Caco-2 (cell line): ENCODE results near the gene KCNH2. TPM values are rescaled to one million over a fixed set of nuclear protein-coding genes. Genes with fewer than 3 reads are reported as not detected.

Source experiments
- BruUV-seq: library from RNA; stranded (reverse); fragments of 400-500 nt; replicated peaks from 2 replicates; lab custom pipeline; 2021; lab: Mats Ljungman, UMichigan
- CTCF ChIA-PET: fragments of 300-600 bp; sonication (Branson Sonifier 250); formaldehyde crosslinking; loops from one replicate; lab custom pipeline; 2022; ENCODE audit warnings: antibody characterized with exemption; lab: Charles Lee
- POLR2A ChIA-PET: fragments of 300-600 bp; sonication (Branson Sonifier 250); formaldehyde crosslinking; loops from one replicate; lab custom pipeline; 2022; ENCODE audit warnings: antibody characterized with exemption; lab: Charles Lee
- DNase-seq, 2 experiments: peaks; one replicate each; pipeline versions ENCODE4 v3.0.0 to v3.0.0-alpha.2; 2020 to 2022
- H3K27me3 ChIP-seq: replicated peaks from 2 replicates; pipeline ENCODE4 v1.6.0; 2011; ENCODE audit warnings: low read length; ENCODE audit not compliant: control insufficient read depth, insufficient read depth
- H3K36me3 ChIP-seq: 2 replicates; pipeline ENCODE4 v1.5.1; 2011; ENCODE audit warnings: low read length; ENCODE audit not compliant: control insufficient read depth, insufficient read depth
- H3K4me1 ChIP-seq: fragments of 250-450 bp; sonication (Bioruptor Pico); 2 replicates; pipeline ENCODE4 v1.5.1; 2020; ENCODE audit warnings: mild to moderate bottlenecking
- H3K4me3 ChIP-seq: 2 replicates; pipeline ENCODE4 v1.5.1; 2011; ENCODE audit warnings: low read depth, mild to moderate bottlenecking, control low read depth, low read length
- H3K9me3 ChIP-seq: fragments of 250-450 bp; sonication (Bioruptor Pico); 2 replicates; pipeline ENCODE4 v1.5.1; 2020; ENCODE audit warnings: mild to moderate bottlenecking, moderate library complexity
- H3K27ac Mint-ChIP-seq: one replicate; pipeline ENCODE4 v1.8.0; 2022; ENCODE audit warnings: mixed read lengths; ENCODE audit not compliant: unreplicated experiment
- H3K27me3 Mint-ChIP-seq: one replicate; pipeline ENCODE4 v1.8.0; 2022; ENCODE audit warnings: mixed read lengths; ENCODE audit not compliant: insufficient read depth, unreplicated experiment
- H3K36me3 Mint-ChIP-seq: one replicate; pipeline ENCODE4 v1.8.0; 2022; ENCODE audit warnings: mild to moderate bottlenecking, mixed read lengths; ENCODE audit not compliant: insufficient read depth, unreplicated experiment
- H3K4me1 Mint-ChIP-seq: one replicate; pipeline ENCODE4 v1.8.0; 2022; ENCODE audit warnings: low read depth, mixed read lengths; ENCODE audit not compliant: unreplicated experiment
- H3K4me3 Mint-ChIP-seq: one replicate; pipeline ENCODE4 v1.8.0; 2022; ENCODE audit warnings: mild to moderate bottlenecking, moderate library complexity, mixed read lengths; ENCODE audit not compliant: unreplicated experiment
- H3K9me3 Mint-ChIP-seq: one replicate; pipeline ENCODE4 v1.8.0; 2022; ENCODE audit warnings: mixed read lengths; ENCODE audit not compliant: unreplicated experiment
- CTCF ChIP-seq, 2 experiments: fragments of 200-600 bp in 1 of 2; IDR thresholded peaks; 1 replicate in 1 of 2; 2 replicates in 1 of 2; pipeline versions ENCODE4 v1.5.1 to v1.8.0; 2011 to 2022; ENCODE audit warnings: antibody characterized with exemption in 1 of 2, control low read depth in 1 of 2, inconsistent platforms in 1 of 2, low read depth in 1 of 2, low read length in 1 of 2, mild to moderate bottlenecking in 1 of 2, moderate library complexity in 1 of 2; ENCODE audit not compliant: insufficient read depth in 1 of 2, severe bottlenecking in 1 of 2, unreplicated experiment in 1 of 2
- intact Hi-C: fragments of 100-400 bp; cut with micrococcal nuclease; formaldehyde crosslinking; loops from one replicate; pipeline ENCODE4 v1.10.0; 2022; ENCODE audit not compliant: unreplicated experiment
- total RNA-seq: library from RNA; stranded (reverse); gene quantifications from 2 replicates; pipeline ENCODE4 v1.2.3, GENCODE V29; 2022

KCNH2 gene
- total RNA-seq, 1 experiment from 2014 or later: 0.66 TPM

DNA sequence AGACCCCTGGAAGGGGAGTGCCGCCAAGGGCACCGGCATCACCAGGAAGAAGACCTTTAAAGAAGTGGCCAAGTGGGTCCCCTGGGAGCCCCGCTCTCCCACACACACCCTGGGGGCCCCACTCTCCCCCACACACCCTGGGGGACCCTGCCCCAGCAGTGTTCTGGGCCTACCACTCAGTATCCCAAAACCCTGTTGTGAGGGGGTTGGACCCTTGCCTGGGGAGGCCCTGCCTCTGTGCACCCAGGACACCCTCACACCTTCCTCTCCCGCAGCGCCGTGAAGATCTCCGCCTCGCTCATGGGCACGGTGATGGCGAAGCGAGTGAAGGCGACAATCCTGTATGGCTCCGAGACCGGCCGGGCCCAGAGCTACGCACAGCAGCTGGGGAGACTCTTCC, 23.4 kb upstream of the KCNH2 start:
- no peaks in the 10 kb centered on the region for H3K27me3 ChIP-seq
- no peaks in the 10 kb centered on the region for H3K36me3 Mint-ChIP-seq
- no peak for DNase-seq
- no peaks in the 10 kb centered on the region for H3K4me1 Mint-ChIP-seq
- no TSS peak for BruUV-seq
- H3K36me3 ChIP-seq: no peaks in the 10 kb centered on the region
- no peaks in the 10 kb centered on the region for H3K4me1 ChIP-seq
- H3K27ac Mint-ChIP-seq: no peak overlapping the region
- POLR2A ChIA-PET: no interaction called here
- TF ChIP-seq CTCF (IDR thresholded peaks at IDR 0.05; ENCODE audit: insufficient read depth in 1 of 2, low read depth in 1 of 2, low read length in 1 of 2, severe bottlenecking in 1 of 2, unreplicated experiment in 1 of 2): no peak
- peaks cover 3% of the 10 kb centered on the region for H3K27me3 Mint-ChIP-seq
- H3K9me3 Mint-ChIP-seq: no peaks in the 10 kb centered on the region
- H3K9me3 ChIP-seq: no peaks in the 10 kb centered on the region
- H3K4me3 Mint-ChIP-seq: no peak overlapping the region
- CTCF ChIA-PET: no interaction called here
- H3K4me3 ChIP-seq: no peak overlapping the region
- intact Hi-C loops: no loop called here

GRCh38 chr7:151000897-151001495, 22.9 kb upstream of the KCNH2 start:
- no TSS peak for BruUV-seq
- no peaks in the 10 kb centered on the region for H3K9me3 ChIP-seq
- no peaks in the 10 kb centered on the region for H3K27me3 ChIP-seq
- H3K4me3 Mint-ChIP-seq: no peak overlapping the region
- H3K36me3 ChIP-seq: no peaks in the 10 kb centered on the region
- no peak overlapping the region for H3K4me3 ChIP-seq
- H3K4me1 ChIP-seq: no peaks in the 10 kb centered on the region
- H3K27me3 Mint-ChIP-seq: peaks cover 3% of the 10 kb centered on the region
- intact Hi-C loops: no loop called here
- H3K36me3 Mint-ChIP-seq: no peaks in the 10 kb centered on the region
- TF ChIP-seq CTCF (IDR thresholded peaks at IDR 0.05; ENCODE audit: insufficient read depth in 1 of 2, low read depth in 1 of 2, low read length in 1 of 2, severe bottlenecking in 1 of 2, unreplicated experiment in 1 of 2): no peak
- H3K27ac Mint-ChIP-seq: no peak overlapping the region
- DNase-seq: no peak
- H3K4me1 Mint-ChIP-seq: no peaks in the 10 kb centered on the region
- POLR2A ChIA-PET: no interaction called here
- CTCF ChIA-PET: no interaction called here
- H3K9me3 Mint-ChIP-seq: no peaks in the 10 kb centered on the region

- BruUV-seq: no TSS peak
- CTCF ChIA-PET: interaction anchor here (0.6 kb wide), 2 partner anchors 111 to 1537 kb away, joined by 3 read pairs; no protein-coding TSS in a partner anchor
- no peaks in the 10 kb centered on the region for H3K36me3 ChIP-seq
These were observed 21.5 kb upstream of the KCNH2 start for GRCh38 chr7:150999497-151000230.

More at GRCh38 chr7:150999497-151000230, 21.5 kb upstream of the KCNH2 start:
- Histone ChIP-seq H3K4me1 (no peaks in the 10 kb centered on the region), H3K4me3 (no peak overlapping the region), H3K27me3 (no peaks in the 10 kb centered on the region), H3K9me3 (no peaks in the 10 kb centered on the region)
- intact Hi-C loops: no loop called here
- no peak for DNase-seq
- no peaks in the 10 kb centered on the region for H3K9me3 Mint-ChIP-seq
- H3K27ac Mint-ChIP-seq: no peak overlapping the region
- TF ChIP-seq CTCF (IDR thresholded peaks at IDR 0.05; ENCODE audit: insufficient read depth in 1 of 2, low read depth in 1 of 2, low read length in 1 of 2, severe bottlenecking in 1 of 2, unreplicated experiment in 1 of 2): no peak
- no peaks in the 10 kb centered on the region for H3K4me1 Mint-ChIP-seq
- H3K27me3 Mint-ChIP-seq: peaks cover 3% of the 10 kb centered on the region
- H3K36me3 Mint-ChIP-seq: no peaks in the 10 kb centered on the region
- no peak overlapping the region for H3K4me3 Mint-ChIP-seq
- POLR2A ChIA-PET: no interaction called here
